HepG2 (cell line): ENCODE measurements around the gene ADGRL3.

Experiments used
- MIXL1 ChIP-seq: IDR thresholded peaks from 2 replicates; pipeline ENCODE4 v1.6.1; 2016
- PHF20 ChIP-seq: sonication (generic); formaldehyde crosslinking; IDR thresholded peaks from 2 replicates; pipeline ENCODE4 v1.5.0; 2020; ENCODE audit warnings: mild to moderate bottlenecking, missing genetic modification reagents
- TF ChIP-seq, protein P1 (sequence below): sonication (generic); formaldehyde crosslinking; IDR thresholded peaks from 2 replicates; pipeline ENCODE4 v1.4.0; 2020; ENCODE audit warnings: missing genetic modification reagents

GRCh38 chr4:61785761-61786160 lies 585.6 kb downstream of the ADGRL3 start:
- TF ChIP-seq PHF20 (CRISPR knock-in tag): no peak
- TF ChIP-seq, protein P1, sequence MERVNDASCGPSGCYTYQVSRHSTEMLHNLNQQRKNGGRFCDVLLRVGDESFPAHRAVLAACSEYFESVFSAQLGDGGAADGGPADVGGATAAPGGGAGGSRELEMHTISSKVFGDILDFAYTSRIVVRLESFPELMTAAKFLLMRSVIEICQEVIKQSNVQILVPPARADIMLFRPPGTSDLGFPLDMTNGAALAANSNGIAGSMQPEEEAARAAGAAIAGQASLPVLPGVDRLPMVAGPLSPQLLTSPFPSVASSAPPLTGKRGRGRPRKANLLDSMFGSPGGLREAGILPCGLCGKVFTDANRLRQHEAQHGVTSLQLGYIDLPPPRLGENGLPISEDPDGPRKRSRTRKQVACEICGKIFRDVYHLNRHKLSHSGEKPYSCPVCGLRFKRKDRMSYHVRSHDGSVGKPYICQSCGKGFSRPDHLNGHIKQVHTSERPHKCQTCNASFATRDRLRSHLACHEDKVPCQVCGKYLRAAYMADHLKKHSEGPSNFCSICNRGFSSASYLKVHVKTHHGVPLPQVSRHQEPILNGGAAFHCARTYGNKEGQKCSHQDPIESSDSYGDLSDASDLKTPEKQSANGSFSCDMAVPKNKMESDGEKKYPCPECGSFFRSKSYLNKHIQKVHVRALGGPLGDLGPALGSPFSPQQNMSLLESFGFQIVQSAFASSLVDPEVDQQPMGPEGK (CRISPR knock-in tag): no peak
- TF ChIP-seq MIXL1 (CRISPR knock-in tag): no peak
